VCaP (cell line): Measurements from ENCODE around the gene SCAI.
"Not testable (repeated sequence)": the region's sequence is repeated elsewhere in the genome, so short reads cannot be mapped to it uniquely, and the experiment has no call there.

ENCODE experiments used
- H3K27ac ChIP-seq: fragments of 450-650 bp; 2 replicates; pipeline ENCODE4 v1.5.1; 2017
- TF ChIP-seq, protein P1 (sequence below): fragments of 450-650 bp; conservative IDR thresholded peaks from 2 replicates; pipeline ENCODE4 v1.5.1; 2017; ENCODE audit warnings: mild to moderate bottlenecking, moderate library complexity

The SCAI gene

DNA sequence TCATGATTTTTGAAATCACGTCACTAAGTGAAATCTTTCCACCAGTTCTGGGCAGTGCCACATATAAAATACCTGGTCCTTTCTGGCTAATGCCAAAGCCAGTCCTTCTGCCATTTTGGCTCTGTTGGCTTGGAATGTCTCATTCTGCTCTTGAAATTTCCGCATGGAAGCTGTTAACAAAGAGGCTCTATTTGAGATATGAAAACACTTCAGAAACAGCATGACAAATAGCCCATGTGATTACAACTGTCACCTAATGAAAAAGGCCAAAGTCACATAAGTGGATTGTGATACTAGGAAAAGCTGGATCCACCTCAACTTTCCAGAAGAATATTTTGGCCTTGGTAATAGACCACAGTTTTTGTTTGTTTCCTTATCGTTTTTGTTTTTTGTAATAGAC lies 215.2 kb downstream of the SCAI start:
- H3K27ac ChIP-seq, result no peak overlapping the region
- TF ChIP-seq, protein P1, sequence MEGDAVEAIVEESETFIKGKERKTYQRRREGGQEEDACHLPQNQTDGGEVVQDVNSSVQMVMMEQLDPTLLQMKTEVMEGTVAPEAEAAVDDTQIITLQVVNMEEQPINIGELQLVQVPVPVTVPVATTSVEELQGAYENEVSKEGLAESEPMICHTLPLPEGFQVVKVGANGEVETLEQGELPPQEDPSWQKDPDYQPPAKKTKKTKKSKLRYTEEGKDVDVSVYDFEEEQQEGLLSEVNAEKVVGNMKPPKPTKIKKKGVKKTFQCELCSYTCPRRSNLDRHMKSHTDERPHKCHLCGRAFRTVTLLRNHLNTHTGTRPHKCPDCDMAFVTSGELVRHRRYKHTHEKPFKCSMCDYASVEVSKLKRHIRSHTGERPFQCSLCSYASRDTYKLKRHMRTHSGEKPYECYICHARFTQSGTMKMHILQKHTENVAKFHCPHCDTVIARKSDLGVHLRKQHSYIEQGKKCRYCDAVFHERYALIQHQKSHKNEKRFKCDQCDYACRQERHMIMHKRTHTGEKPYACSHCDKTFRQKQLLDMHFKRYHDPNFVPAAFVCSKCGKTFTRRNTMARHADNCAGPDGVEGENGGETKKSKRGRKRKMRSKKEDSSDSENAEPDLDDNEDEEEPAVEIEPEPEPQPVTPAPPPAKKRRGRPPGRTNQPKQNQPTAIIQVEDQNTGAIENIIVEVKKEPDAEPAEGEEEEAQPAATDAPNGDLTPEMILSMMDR, result no peak

DNA sequence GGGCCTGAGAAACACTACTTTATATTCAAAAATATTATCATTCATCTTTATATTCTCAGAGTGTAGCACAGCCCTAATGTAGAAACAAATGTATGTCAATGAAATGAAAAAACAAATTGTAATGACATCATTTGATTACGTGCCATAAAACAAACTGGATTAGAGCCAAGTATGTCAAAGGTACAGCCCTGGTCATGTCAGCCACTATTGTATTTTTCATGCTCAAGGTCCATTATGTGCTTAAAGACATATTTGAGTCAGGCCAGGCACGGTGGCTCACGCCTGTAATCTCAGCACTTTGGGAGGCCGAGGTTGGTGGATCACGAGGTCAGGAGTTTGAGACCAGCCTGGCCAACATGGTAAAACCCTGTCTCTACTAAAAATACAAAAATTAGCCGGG lies 222.9 kb downstream of the SCAI start:
- H3K27ac ChIP-seq, result not testable (repeated sequence)

DNA sequence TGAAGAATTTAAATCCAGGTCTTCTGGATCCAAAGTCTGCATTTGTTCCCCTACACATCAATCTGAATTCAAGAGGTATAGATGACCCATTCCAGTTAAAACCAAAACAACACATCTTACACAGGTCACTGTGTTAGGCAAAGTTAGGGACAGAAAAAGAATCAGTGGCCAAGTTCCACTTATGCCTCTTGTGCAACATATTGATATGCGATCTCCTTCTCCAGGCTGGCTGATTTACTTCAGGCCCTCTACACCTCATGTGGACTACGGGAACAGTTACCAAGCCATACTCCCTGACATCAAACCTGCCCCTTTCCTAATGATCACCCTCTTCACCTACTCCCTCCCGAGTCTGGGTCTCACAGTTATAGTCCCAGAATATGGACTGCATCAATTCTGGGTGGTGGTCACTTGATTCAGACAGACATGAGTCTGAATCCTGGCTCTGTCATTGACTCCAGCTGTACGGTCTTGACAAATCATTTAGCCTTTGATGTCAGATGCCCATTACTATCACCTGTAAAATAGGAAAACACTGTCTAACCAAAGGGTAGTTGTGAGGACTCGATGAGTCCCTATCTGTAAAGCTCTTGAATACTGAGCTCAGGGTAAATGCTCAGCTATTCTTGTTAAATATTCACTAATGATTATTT lies 228.4 kb downstream of the SCAI start:
- no peak overlapping the region for H3K27ac ChIP-seq
- TF ChIP-seq, protein P1, result no peak

DNA sequence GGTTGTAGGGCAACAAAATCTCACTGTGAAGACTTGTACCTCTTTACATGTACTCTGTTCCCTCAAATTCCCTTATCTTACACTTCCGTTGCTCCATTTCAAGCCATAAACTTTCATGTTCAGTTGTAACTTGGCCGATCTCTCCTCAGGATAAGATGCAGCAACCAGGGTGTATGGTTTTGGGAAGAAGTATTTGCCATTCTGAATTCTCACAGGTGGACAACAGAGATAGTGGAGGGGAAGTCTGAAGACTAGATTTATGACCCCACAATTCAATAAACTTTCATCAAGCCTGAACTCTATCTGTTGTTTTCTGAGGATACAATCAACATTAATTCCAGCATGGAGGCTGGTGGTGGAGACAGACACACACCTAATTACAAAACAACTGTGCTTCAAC lies 229.9 kb downstream of the SCAI start:
- TF ChIP-seq, protein P1, result no peak

DNA sequence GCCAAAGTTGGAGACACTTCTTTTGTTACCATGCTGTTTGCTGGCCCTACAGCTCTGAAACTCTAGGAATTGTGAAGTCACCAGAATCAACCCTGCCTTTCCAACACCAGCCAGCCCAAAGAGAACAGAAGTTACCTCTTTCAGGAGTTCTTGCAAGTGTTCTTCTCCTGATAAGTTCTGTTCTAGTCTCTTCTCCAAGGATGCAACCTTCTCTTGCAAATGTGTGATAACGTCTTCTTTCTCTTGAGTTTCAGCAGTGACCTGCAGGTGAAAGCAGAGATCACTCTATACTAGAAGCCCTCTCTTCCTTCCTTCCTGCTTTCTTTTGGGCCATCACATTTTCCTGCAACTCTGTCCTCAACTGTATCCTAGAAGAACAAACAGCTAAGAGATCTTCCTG lies 231.6 kb downstream of the SCAI start:
- H3K27ac ChIP-seq, result no peak overlapping the region
- TF ChIP-seq, protein P1, result no peak

More for the DNA sequence above, 229.9 kb downstream of the SCAI start:
- no peak overlapping the region for H3K27ac ChIP-seq

DNA sequence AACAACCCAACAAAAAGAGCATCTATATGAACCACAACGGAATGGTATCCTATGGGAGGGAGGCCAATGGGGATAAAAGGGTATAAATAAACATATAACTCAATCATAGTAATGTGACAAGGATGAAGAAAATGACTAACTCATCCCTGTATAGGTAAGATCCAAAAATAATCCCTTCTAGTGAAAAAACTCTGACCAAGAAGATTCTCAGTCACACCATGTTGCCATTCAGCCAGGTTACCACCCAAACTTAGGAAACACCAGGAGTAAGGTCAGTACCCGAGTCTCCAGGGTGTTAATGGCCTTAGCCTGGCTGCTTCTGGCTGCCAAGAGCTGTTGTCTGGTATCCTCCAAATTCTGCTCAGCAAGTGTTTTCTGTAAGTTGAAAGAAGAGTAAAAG lies 235.2 kb downstream of the SCAI start:
- H3K27ac ChIP-seq, result peak overlapping the region; percentile 6; the same call in 1 of the 2 replicates
- TF ChIP-seq, protein P1, result no peak

DNA sequence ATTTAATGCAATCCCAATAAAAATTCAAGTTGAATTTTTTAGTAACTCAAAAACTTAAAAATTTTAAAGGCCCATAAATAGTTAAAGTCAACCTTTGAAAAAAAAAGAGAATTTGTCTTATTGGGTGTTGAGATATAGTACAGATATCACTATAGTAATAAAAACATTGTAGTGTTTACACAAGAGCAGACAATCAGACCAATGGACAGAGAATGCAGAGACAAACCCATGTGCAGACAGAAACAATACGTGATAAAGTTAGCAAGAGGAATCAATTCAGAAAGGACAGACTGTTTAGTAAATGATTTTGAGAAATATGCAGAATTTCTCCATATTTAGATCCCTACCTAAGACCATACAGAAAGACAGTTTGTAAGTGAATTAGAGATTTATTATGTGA lies 236.4 kb downstream of the SCAI start:
- TF ChIP-seq, protein P1, result no peak
- H3K27ac ChIP-seq, result peak overlapping the region; percentile 42

DNA sequence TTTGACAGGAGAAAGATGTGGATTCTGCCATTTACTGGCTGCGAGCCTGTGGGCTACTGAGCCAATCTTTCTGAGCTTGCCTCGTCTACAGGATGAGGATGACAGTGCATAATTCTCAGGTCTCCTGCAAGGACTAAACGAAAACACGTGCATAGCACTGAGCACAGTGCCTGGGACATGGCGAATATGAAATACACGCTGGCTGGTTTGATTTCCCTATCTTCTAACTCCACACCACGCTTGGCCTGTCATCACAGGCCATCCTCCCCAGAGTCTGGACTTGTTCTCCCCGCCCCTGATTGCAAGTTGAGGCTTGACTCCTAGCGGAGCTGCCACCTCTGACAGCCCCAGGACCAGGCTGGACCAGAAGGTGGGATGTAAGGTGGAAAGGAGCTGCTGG lies 243.5 kb downstream of the SCAI start:
- TF ChIP-seq, protein P1, result no peak
- H3K27ac ChIP-seq, result no peak overlapping the region
